22Rv1 (cell line): ENCODE measurements around the gene CPSF4L.
A peak's percentile ranks its signal among the peaks of the same experiment; 100 is the strongest.
"Not testable (repeated sequence)": the region's sequence is repeated elsewhere in the genome, so short reads cannot be mapped to it uniquely, and the experiment has no call there.

ENCODE experiments used
- H3K27ac ChIP-seq: fragments of 450-650 bp; 2 replicates; pipeline ENCODE4 v1.5.1; 2017
- ZFX ChIP-seq: fragments of 450-650 bp; IDR thresholded peaks from 2 replicates; pipeline ENCODE4 v1.6.1; 2017; ENCODE audit warnings: antibody characterized with exemption, borderline replicate concordance
- TF ChIP-seq, protein P1 (sequence below): fragments of 450-650 bp; IDR thresholded peaks from 2 replicates; pipeline ENCODE4 v1.5.1; 2017; ENCODE audit warnings: mild to moderate bottlenecking

The CPSF4L gene, protein sequence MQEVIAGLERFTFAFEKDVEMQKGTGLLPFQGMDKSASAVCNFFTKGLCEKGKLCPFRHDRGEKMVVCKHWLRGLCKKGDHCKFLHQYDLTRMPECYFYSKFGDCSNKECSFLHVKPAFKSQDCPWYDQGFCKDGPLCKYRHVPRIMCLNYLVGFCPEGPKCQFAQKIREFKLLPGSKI

DNA sequence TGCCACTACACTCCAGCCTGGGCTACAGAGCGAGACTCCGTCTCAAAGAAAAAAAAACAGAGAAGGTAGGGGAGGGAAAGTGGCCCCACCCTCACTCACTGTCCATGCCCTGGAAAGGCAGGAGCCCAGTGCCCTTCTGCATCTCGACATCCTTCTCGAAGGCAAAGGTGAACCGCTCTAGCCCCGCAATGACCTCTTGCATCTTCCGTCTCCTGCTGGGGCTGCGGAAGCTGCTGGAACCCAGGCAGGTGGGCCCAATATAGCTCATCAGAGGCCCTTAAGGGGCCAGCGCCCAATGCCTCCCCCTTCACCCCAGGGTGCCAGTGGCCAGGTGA lies at the start of gene CPSF4L:
TSS of gene CPSF4L (minus strand) at position 264 of the 335 bp plus-strand sequence. CDS start at position 202, 62 bp downstream.
- H3K27ac ChIP-seq = no peak within 1 kb of the TSS
- TF ChIP-seq, protein P1, sequence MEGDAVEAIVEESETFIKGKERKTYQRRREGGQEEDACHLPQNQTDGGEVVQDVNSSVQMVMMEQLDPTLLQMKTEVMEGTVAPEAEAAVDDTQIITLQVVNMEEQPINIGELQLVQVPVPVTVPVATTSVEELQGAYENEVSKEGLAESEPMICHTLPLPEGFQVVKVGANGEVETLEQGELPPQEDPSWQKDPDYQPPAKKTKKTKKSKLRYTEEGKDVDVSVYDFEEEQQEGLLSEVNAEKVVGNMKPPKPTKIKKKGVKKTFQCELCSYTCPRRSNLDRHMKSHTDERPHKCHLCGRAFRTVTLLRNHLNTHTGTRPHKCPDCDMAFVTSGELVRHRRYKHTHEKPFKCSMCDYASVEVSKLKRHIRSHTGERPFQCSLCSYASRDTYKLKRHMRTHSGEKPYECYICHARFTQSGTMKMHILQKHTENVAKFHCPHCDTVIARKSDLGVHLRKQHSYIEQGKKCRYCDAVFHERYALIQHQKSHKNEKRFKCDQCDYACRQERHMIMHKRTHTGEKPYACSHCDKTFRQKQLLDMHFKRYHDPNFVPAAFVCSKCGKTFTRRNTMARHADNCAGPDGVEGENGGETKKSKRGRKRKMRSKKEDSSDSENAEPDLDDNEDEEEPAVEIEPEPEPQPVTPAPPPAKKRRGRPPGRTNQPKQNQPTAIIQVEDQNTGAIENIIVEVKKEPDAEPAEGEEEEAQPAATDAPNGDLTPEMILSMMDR = no peak
- no peak for TF ChIP-seq ZFX

DNA sequence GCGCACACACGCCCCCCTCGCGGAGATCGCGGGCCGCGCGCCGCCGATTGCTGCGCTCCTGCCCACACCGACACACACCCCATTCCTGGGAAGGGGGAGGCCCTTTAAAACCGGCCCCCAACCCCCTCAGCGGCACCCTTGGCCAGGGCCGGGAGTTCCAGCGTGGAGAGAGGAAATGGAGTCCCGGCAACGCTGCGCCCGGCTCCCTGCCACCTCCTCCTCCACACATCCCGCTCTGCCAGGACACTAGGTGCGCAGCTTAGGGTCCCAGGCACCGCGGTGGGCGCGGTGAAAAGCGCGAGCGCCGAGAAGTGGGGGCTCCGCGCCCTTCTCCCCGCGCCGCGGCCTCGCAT lies 49.7 kb upstream of the CPSF4L start:
- TF ChIP-seq ZFX = no peak
- TF ChIP-seq, protein P1 = no peak
- peak overlapping the region; percentile 67 for H3K27ac ChIP-seq

DNA sequence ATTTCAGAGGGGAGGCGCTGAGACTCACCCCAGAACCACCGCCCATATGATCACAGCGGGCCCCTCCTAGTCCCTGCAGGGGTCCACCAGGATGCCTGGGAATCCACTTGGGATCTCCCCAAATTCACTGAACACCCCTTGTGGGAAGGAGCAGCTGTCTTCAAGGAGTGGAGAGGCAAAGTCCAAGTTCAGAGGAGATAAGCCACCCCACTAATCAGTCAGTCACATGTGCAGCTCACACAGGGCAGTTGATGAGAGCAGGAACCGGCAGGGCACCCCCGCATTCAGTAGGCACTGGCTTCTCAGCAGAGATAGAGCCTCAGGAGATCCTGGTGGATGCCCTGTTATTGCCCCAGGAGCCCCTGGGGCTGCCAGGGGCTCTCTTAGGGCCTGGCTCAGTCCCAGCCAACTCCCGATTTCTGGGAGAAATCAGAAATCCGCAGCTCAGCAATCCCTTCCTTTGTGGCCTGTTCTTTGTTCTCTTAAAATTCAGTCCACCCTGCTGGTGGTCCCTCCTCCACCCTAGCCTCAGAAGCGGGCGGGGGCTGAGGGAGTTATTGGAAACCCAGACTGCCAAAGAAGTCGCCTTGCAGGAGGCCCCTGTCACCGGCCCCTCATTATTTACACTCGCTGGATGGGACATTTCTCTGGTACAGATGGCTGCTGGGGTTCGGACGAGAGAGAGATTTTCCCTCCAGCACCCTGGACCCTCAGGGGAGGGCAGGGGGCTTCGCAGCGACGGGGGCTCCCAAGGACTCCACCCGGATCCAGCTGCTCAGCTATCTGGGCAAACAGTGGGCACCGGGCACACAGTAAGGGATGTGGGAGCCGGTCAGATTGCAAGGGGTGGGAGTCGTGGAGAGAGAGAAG lies 48.3 kb upstream of the CPSF4L start:
- no peak for TF ChIP-seq ZFX
- TF ChIP-seq, protein P1 = no peak
- peak overlapping the region; percentile 67 for H3K27ac ChIP-seq

DNA sequence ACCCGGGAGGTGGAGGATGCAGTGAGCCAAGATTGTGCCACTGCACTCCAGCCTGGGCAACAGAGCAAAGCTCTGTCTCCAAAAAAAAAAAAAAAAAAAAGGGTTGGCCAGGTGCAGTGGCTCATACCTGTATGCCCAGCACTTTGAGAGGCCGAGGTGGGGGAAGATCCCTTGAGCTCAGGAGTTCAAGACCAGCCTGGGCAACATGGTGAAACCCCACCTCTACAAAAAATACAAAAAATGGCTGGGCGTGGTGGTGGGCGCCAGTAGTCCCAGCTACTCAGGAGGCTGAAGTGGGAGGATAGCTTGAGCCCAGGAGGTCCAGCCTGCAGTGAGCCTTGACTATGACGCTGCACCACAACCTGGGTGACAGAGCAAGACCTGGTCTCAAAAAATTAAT lies 47.3 kb upstream of the CPSF4L start:
- not testable (repeated sequence) for H3K27ac ChIP-seq

DNA sequence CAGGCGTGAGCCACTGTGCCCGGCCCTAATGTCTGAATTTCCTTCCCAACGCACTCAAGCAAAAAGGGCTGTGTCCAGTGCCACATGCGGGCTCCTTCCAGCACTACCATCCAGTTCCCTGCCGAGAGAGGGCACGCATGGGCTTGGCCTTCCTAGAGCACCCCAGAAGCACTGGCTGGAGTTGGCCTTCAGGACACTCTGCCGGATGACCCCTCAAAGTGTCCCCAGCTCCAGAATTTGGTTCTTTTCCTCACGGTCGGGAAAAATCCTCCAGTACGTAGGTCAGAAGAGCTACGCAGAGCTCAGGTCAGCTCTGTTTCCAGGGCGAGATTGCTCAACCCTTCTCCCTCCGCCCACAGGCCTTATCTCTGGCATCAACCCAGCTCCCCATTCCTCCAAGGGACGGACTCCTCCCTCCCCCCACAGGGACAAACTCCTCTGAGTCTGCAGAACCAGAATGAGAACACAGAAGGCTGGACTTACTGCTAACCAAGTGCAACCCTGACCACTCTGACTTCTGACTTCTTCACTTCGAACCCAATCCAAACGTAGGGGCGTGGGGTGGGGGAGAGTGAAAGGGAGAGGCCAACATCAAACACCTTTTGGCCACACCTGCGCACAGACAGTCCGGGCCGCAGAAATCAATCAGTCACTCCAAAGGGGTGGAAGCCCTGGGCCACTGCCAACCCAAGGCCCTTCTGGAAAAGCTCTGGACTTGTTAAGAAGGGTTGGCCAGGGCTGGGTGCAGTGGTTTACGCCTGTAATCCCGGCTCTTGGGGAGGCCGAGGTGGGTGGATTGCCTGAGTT lies 46.5 kb upstream of the CPSF4L start:
- TF ChIP-seq, protein P1 = no peak
- no peak for TF ChIP-seq ZFX
- H3K27ac ChIP-seq = no peak overlapping the region

DNA sequence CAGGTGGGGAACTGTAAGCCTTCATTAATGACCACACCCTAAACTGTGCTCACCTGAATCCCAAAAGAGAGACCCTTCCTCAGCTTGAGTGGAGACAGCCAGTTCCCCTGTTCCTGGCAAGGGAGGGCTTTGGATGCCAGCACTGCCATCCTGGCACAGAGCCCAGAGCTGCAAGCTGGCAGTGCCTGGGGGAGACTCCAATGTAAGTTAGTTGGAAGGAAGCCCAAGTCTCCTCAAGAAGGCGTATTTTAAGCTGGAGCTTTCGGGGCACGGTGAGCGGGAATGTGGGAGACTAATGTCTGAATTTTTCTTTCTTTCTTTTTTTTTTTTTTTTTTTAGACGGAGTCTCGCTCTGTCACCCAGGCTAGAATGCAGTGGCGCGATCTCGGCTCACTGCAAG lies 45.5 kb upstream of the CPSF4L start:
- no peak overlapping the region for H3K27ac ChIP-seq
- TF ChIP-seq, protein P1 = no peak
- TF ChIP-seq ZFX = no peak

DNA sequence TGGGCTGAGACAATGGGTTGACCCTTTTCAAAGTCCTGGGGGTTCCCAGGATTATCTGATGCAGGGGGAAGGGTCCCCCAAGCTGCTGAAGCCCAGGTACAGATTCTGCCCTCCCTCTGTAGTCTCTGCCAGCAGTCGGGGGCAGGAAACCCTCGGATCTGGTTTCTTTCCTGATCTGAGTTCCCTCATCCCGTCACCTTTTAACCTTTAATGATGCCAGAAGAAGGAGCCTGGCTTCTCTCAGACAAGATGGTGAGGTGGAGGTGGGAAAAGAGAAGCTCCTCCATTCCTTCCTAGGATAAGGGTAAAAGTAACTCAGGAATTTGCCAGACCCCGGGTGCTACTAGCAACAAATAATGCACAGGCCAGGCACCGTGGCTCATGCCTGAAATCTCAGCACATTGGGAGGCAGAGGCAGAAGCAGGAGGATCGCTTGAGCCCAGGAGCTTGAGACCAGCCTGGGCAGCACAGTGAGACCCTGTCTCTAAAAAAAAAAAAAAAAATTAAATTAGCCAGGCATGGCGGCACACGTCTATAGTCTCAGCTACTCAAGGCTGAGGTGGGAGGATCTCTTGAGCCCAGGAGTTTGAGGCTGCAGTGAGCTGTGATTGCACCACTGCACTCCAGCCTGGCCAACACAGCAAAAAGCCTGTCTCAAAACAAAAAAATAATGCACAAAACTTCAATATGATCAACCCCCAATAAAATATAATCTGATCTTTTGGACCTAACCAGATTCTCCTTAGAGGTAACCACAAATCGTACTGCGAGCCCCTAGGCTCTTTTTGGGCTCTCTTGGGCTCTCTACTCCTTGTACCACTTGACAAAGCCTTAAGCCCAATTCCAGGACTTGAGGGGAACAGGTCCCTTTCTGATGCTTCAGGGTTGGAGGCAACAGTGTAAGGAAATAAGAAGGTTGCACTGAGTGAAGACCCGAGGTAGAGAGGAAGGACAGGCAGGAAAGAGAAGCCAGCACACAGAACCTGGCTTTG lies 44.5 kb upstream of the CPSF4L start:
- H3K27ac ChIP-seq = no peak overlapping the region
- TF ChIP-seq, protein P1 = no peak
- no peak for TF ChIP-seq ZFX
